PC-3 (cell line): ENCODE results near the gene CCDC201. TPM values are rescaled to one million over a fixed set of nuclear protein-coding genes. Genes with fewer than 3 reads are reported as not detected.
A peak's percentile ranks its signal among the peaks of the same experiment; 100 is the strongest.

Source experiments
- ATAC-seq: fragments of 200-7000 bp; cut with Tn5 transposase; 2 replicates; pipeline ENCODE4 v1.9.1; 2020; ENCODE audit warnings: mild to moderate bottlenecking, moderate library complexity
- BruUV-seq: library from RNA; stranded (reverse); fragments of 400-500 nt; replicated peaks from 2 replicates; lab custom pipeline; 2021; lab: Mats Ljungman, UMichigan
- CTCF ChIA-PET: fragments of 300-600 bp; sonication (Branson Sonifier 250); formaldehyde crosslinking; loops from one replicate; lab custom pipeline; 2022; ENCODE audit warnings: antibody characterized with exemption; lab: Charles Lee
- POLR2A ChIA-PET: fragments of 300-600 bp; sonication (Branson Sonifier 250); formaldehyde crosslinking; loops from one replicate; lab custom pipeline; 2022; ENCODE audit warnings: antibody characterized with exemption; ENCODE audit not compliant: unreplicated experiment; lab: Charles Lee
- DNase-seq: peaks from one replicate; pipeline ENCODE4 v3.0.0-alpha.2; 2015
- H2AFZ ChIP-seq: fragments of 300-600 bp; sonication (generic); 2 replicates; pipeline ENCODE4 v1.6.0; 2016; ENCODE audit warnings: antibody characterized with exemption, low read length
- H3F3A ChIP-seq: fragments of 300-600 bp; sonication (generic); one replicate; pipeline ENCODE4 v1.6.0; 2017; ENCODE audit warnings: antibody characterized with exemption, low read length, control low read depth, mild to moderate bottlenecking; ENCODE audit not compliant: unreplicated experiment
- H3K27ac ChIP-seq: fragments of 300-600 bp; sonication (generic); 2 replicates; pipeline ENCODE4 v1.5.1; 2016; ENCODE audit warnings: mild to moderate bottlenecking, low read length
- H3K27me3 ChIP-seq: fragments of 300-600 bp; sonication (generic); 2 replicates; pipeline ENCODE4 v1.6.1; 2016; ENCODE audit warnings: low read length, mixed read lengths
- H3K36me3 ChIP-seq: fragments of 300-600 bp; sonication (generic); 2 replicates; pipeline ENCODE4 v1.6.1; 2016; ENCODE audit warnings: low read depth, mixed run types, low read length, mixed read lengths
- H3K4me1 ChIP-seq: fragments of 300-600 bp; sonication (generic); 2 replicates; pipeline ENCODE4 v1.5.1; 2016; ENCODE audit warnings: low read length; ENCODE audit not compliant: insufficient read depth
- H3K4me2 ChIP-seq: fragments of 300-600 bp; sonication (generic); 2 replicates; pipeline ENCODE4 v1.6.0; 2016; ENCODE audit warnings: low read length
- H3K4me3 ChIP-seq: fragments of 300-600 bp; sonication (generic); 2 replicates; pipeline ENCODE4 v1.5.1; 2016; ENCODE audit warnings: mild to moderate bottlenecking, low read length, mixed read lengths
- H3K79me2 ChIP-seq: fragments of 300-600 bp; sonication (generic); 2 replicates; pipeline ENCODE4 v1.6.1; 2017; ENCODE audit warnings: low read length, mixed read lengths
- H3K9ac ChIP-seq: fragments of 300-600 bp; sonication (generic); 2 replicates; pipeline ENCODE4 v1.6.0; 2016; ENCODE audit warnings: mild to moderate bottlenecking, low read length
- H3K9me2 ChIP-seq: fragments of 300-600 bp; sonication (generic); replicated peaks from 2 replicates; pipeline ENCODE4 v1.6.1; 2016; ENCODE audit warnings: mixed run types, low read length, mixed read lengths
- H3K9me3 ChIP-seq: fragments of 300-600 bp; sonication (generic); 2 replicates; pipeline ENCODE4 v1.6.1; 2016; ENCODE audit warnings: low read length, mixed read lengths
- H4K20me1 ChIP-seq: fragments of 300-600 bp; sonication (generic); 2 replicates; pipeline ENCODE4 v1.6.1; 2016; ENCODE audit warnings: low read length, mixed read lengths
- EZH2 ChIP-seq: fragments of 300-600 bp; sonication (generic); IDR thresholded peaks from one replicate; pipeline ENCODE4 v1.6.1; 2017; ENCODE audit warnings: antibody characterized with exemption, mild to moderate bottlenecking, low read length; ENCODE audit not compliant: unreplicated experiment
- EZH2phosphoT487 ChIP-seq: fragments of 300-600 bp; sonication (generic); IDR thresholded peaks from 2 replicates; pipeline ENCODE4 v1.6.1; 2018; ENCODE audit warnings: mild to moderate bottlenecking, antibody characterized with exemption, low read length, borderline replicate concordance
- intact Hi-C: fragments of 100-400 bp; cut with micrococcal nuclease; formaldehyde crosslinking; loops from 2 replicates; pipeline ENCODE4 v1.9.0; 2023
- total RNA-seq: library from RNA; depleted of rRNA; stranded (reverse); fragments of >200 nt; gene quantifications from 2 replicates; pipeline ENCODE4 v1.2.3, GENCODE V29; 2014
- TF ChIP-seq, protein P1 (sequence below): fragments of 300-600 bp; sonication (generic); conservative IDR thresholded peaks from 2 replicates; pipeline ENCODE4 v1.5.1; 2017; ENCODE audit warnings: antibody characterized with exemption, low read depth, mild to moderate bottlenecking, low read length

Gene CCDC201
- total RNA-seq, 1 experiment from 2014 or later, result 0.11 TPM

DNA sequence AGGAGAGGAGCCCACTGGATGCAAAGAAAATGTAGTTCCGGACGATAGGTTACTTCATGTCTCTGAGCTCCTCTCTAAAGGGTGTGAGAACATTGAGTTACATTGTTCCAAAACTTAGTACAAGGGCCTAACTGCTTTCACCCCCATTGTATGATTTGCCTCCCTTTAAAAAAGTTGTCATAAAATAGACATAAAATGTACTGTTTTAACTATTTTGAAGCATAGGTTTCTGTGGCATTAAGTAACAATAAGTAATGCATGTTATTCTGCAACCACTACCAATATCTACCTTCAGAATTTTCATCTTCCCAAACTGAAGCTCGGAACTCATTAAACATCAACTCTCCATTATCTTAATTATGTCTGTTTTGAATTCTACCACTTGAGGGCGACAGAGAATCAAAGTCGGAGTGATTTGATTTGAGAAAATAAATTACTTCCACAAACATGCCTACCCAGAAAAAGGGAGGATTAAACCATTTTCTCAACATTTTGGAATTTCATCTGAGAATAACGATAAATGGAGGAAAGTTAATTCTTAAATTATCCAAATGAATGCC lies 18.1 kb upstream of the CCDC201 start:
- intact Hi-C loops, result loop anchor here (1.0 to 2.0 kb wide), 3 partner anchors 26 to 1364 kb away; no protein-coding TSS in a partner anchor

DNA sequence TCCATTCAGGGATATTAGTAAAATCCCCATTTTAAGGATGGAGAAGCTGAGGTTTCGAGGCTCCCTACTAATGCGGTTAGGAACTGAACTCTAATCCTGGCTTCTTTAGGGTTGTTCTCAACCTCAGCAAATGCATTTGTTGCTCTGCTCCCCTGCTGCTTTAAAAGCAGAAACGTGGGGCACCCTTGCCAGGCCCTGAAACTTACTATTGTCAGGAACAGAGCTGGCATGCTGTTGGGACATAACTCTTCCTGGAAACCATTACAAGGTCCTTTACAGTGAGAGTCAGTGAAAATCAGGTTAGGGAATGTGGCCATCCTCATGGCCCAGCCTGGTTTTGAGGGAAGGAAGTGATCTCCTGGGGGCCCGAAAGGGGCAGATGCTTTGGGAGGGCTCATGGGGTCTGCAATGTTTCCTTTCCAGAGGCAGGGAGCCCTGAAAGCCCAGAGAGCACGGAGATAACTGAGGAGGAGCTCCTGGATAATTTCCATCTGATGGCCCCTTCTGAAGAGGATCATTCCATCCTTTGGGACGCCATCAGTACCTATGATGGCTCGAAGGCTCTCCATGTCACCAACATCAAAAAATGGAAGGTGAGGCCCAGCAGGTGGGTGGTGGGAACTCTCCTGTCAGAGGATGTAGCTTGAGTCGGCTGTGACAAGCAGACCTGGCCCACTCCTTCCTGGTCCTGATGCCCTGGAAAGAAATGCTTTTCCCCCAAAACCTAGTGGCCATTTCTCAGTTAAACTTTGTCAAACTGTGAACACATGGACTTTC lies 17.4 kb upstream of the CCDC201 start:
- Histone ChIP-seq H3K4me2 (no peak overlapping the region), H3K27ac (no peak overlapping the region), H3K4me3 (no peak overlapping the region), H3K9me3 (no peaks in the 10 kb centered on the region), H3K36me3 (no peaks in the 10 kb centered on the region), H2AFZ (no peak overlapping the region), H3K4me1 (peaks cover 32% of the 10 kb centered on the region), H3K79me2 (0 out of 2 replicates have a peak, but pooled peaks cover 5% of the 10 kb centered on the region), H3K9me2 (no peaks in the 10 kb centered on the region), H3F3A (no peaks in the 10 kb centered on the region), H3K27me3 (no peaks in the 10 kb centered on the region), H3K9ac (no peak overlapping the region), H4K20me1 (no peaks in the 10 kb centered on the region)
- no peak for TF ChIP-seq EZH2
- TF ChIP-seq, protein P1, sequence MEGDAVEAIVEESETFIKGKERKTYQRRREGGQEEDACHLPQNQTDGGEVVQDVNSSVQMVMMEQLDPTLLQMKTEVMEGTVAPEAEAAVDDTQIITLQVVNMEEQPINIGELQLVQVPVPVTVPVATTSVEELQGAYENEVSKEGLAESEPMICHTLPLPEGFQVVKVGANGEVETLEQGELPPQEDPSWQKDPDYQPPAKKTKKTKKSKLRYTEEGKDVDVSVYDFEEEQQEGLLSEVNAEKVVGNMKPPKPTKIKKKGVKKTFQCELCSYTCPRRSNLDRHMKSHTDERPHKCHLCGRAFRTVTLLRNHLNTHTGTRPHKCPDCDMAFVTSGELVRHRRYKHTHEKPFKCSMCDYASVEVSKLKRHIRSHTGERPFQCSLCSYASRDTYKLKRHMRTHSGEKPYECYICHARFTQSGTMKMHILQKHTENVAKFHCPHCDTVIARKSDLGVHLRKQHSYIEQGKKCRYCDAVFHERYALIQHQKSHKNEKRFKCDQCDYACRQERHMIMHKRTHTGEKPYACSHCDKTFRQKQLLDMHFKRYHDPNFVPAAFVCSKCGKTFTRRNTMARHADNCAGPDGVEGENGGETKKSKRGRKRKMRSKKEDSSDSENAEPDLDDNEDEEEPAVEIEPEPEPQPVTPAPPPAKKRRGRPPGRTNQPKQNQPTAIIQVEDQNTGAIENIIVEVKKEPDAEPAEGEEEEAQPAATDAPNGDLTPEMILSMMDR, result no peak
- no peak for TF ChIP-seq EZH2phosphoT487
- BruUV-seq, result no TSS peak
- DNase-seq (no peak), ATAC-seq (no peak)
- intact Hi-C loops, result loop anchor here (2.0 kb wide), 2 partner anchors 26 to 1364 kb away; no protein-coding TSS in a partner anchor
- ChIA-PET POLR2A (no interaction called here), CTCF (interaction anchor here (0.5 kb wide), 1 partner anchor 828 kb away, joined by 3 read pairs; no protein-coding TSS in a partner anchor)

More for the DNA sequence above, 18.1 kb upstream of the CCDC201 start:
- BruUV-seq, result no TSS peak
- H3K79me2 ChIP-seq, result 0 out of 2 replicates have a peak, but pooled peaks cover 5% of the 10 kb centered on the region
- DNase-seq, result peak; percentile 78
- no peaks in the 10 kb centered on the region for H3K27me3 ChIP-seq
- ATAC-seq, result no peak
- no peaks in the 10 kb centered on the region for H4K20me1 ChIP-seq
- no peaks in the 10 kb centered on the region for H3F3A ChIP-seq
- H3K27ac ChIP-seq, result no peak overlapping the region
- H3K4me2 ChIP-seq, result no peak overlapping the region
- peaks cover 26% of the 10 kb centered on the region for H3K4me1 ChIP-seq
- no peaks in the 10 kb centered on the region for H3K9me2 ChIP-seq
- no peak for TF ChIP-seq EZH2phosphoT487
- TF ChIP-seq, protein P1, result peak; percentile 82
- H3K36me3 ChIP-seq, result no peaks in the 10 kb centered on the region
- H3K9me3 ChIP-seq, result no peaks in the 10 kb centered on the region
- no peak overlapping the region for H3K4me3 ChIP-seq
- no peak overlapping the region for H2AFZ ChIP-seq
- H3K9ac ChIP-seq, result no peak overlapping the region
- POLR2A ChIA-PET, result no interaction called here
- CTCF ChIA-PET, result interaction anchor here (0.5 kb wide), 1 partner anchor 827 kb away, joined by 3 read pairs; no protein-coding TSS in a partner anchor
